SK-N-SH (cell line): ENCODE data around the gene CCDC149. TPM values are rescaled to one million over a fixed set of nuclear protein-coding genes. Genes with fewer than 3 reads are reported as not detected.

Source experiments
- CTCF ChIA-PET: fragments of 300-600, 350-600 bp; formaldehyde crosslinking; extraction: SDS; loops from one replicate; lab custom pipeline; 2021; lab: Yijun Ruan, JAX
- POLR2A ChIA-PET: fragments of 350-600 bp; sonication (Branson Sonifier 250); formaldehyde crosslinking; extraction: SDS; loops from one replicate; lab custom pipeline; 2020; ENCODE audit warnings: antibody characterized with exemption, inconsistent platforms; lab: Yijun Ruan, JAX
- DNase-seq: peaks from one replicate; pipeline ENCODE4 v3.0.0; 2012
- H2AFZ ChIP-seq: fragments of 200-600 bp; sonication (generic); 2 replicates; pipeline ENCODE4 v1.8.1; 2016; ENCODE audit warnings: antibody characterized with exemption, mild to moderate bottlenecking, low read depth
- H3F3A ChIP-seq: fragments of 200-600 bp; sonication (generic); replicated peaks from 2 replicates; pipeline ENCODE3; 2016; ENCODE audit warnings: antibody characterized with exemption, mild to moderate bottlenecking; ENCODE audit not compliant: insufficient read depth
- H3K27ac ChIP-seq, 2 experiments: fragments of 200-500 bp in 1 of 2; fragments of 200-600 bp in 1 of 2; sonication (Bioruptor generic) in 1 of 2; sonication (generic), shearing (Covaris generic) in 1 of 2; 2 replicates each; pipeline versions ENCODE4 v1.5.1 to v1.6.1; 2014 to 2016; ENCODE audit warnings: low read depth in 2 of 2, inconsistent platforms in 1 of 2, low read length in 1 of 2, mild to moderate bottlenecking in 1 of 2, mixed read lengths in 1 of 2
- H3K27me3 ChIP-seq: fragments of 200-600 bp; sonication (generic), shearing (Covaris generic); 2 replicates; pipeline ENCODE4 v1.6.1; 2016; ENCODE audit warnings: mixed run types; ENCODE audit not compliant: insufficient read depth
- H3K36me3 ChIP-seq, 2 experiments: fragments of 200-500 bp in 1 of 2; fragments of 200-600 bp in 1 of 2; sonication (Bioruptor generic) in 1 of 2; sonication (generic) in 1 of 2; replicated peaks in 1 of 2; 2 replicates each; pipeline versions ENCODE3 to v1.5.1; 2014 to 2016; ENCODE audit warnings: low read length in 1 of 2, mild to moderate bottlenecking in 1 of 2; ENCODE audit not compliant: insufficient read depth in 2 of 2, control insufficient read depth in 1 of 2
- H3K4me1 ChIP-seq, 2 experiments: fragments of 200-500 bp in 1 of 2; fragments of 200-600 bp in 1 of 2; sonication (Bioruptor generic) in 1 of 2; sonication (generic), shearing (Covaris generic) in 1 of 2; 2 replicates each; pipeline versions ENCODE4 v1.5.1 to v1.6.1; 2014 to 2016; ENCODE audit warnings: low read depth in 1 of 2, low read length in 1 of 2, mixed run types in 1 of 2; ENCODE audit not compliant: insufficient read depth in 2 of 2, control insufficient read depth in 1 of 2
- H3K4me2 ChIP-seq: fragments of 200-600 bp; sonication (generic), shearing (Covaris generic); 2 replicates; pipeline ENCODE4 v1.6.1; 2017; ENCODE audit warnings: mixed run types
- H3K4me3 ChIP-seq, 2 experiments: fragments of 200-500 bp in 1 of 2; fragments of 200-600 bp in 1 of 2; sonication (Bioruptor generic) in 1 of 2; sonication (generic), shearing (Covaris generic) in 1 of 2; 2 replicates each; pipeline versions ENCODE4 v1.5.1 to v1.8.1; 2014 to 2016; ENCODE audit warnings: low read depth in 2 of 2, inconsistent platforms in 1 of 2, low read length in 1 of 2, mild to moderate bottlenecking in 1 of 2, mixed read lengths in 1 of 2, moderate library complexity in 1 of 2
- H3K79me2 ChIP-seq: fragments of 200-600 bp; sonication (generic); 2 replicates; pipeline ENCODE4 v1.8.1; 2017; ENCODE audit warnings: mild to moderate bottlenecking; ENCODE audit not compliant: insufficient read depth
- H3K9ac ChIP-seq: fragments of 200-600 bp; sonication (generic); 2 replicates; pipeline ENCODE4 v1.6.1; 2017; ENCODE audit warnings: mixed run types
- H3K9me2 ChIP-seq: fragments of 200-600 bp; sonication (generic); 2 replicates; pipeline ENCODE4 v1.6.1; 2017; ENCODE audit warnings: mixed run types
- H3K9me3 ChIP-seq: fragments of 200-600 bp; sonication (generic); 2 replicates; pipeline ENCODE4 v1.6.1; 2017; ENCODE audit warnings: mixed run types, mild to moderate bottlenecking, moderate library complexity
- H4K20me1 ChIP-seq: fragments of 200-600 bp; sonication (generic); 2 replicates; pipeline ENCODE4 v1.6.1; 2017; ENCODE audit warnings: mild to moderate bottlenecking, mixed run types; ENCODE audit not compliant: insufficient read depth
- EP300 ChIP-seq, 2 experiments: IDR thresholded peaks; 2 replicates each; pipeline versions ENCODE4 v1.4.0 to v1.6.1; 2012; ENCODE audit warnings: borderline replicate concordance in 1 of 2, low read depth in 1 of 2, low read length in 1 of 2
- EZH2phosphoT487 ChIP-seq: fragments of 200-600 bp; sonication (generic); IDR thresholded peaks from 2 replicates; pipeline ENCODE4 v1.6.1; 2017; ENCODE audit warnings: low read depth, mixed run types, mild to moderate bottlenecking, antibody characterized with exemption, moderate library complexity, borderline replicate concordance
- FOXM1 ChIP-seq: IDR thresholded peaks from 2 replicates; pipeline ENCODE4 v1.4.0; 2012; ENCODE audit warnings: low read depth, mild to moderate bottlenecking
- MEF2A ChIP-seq: IDR thresholded peaks from 2 replicates; pipeline ENCODE4 v1.4.0; 2012; ENCODE audit warnings: low read depth, borderline replicate concordance
- MXI1 ChIP-seq: IDR thresholded peaks from 2 replicates; pipeline ENCODE4 v1.6.1; 2012; ENCODE audit warnings: mild to moderate bottlenecking, low read depth, low read length, improper control_type of control experiment
- NFIC ChIP-seq: IDR thresholded peaks from 2 replicates; pipeline ENCODE4 v1.4.0; 2012; ENCODE audit warnings: borderline replicate concordance
- NRF1 ChIP-seq: IDR thresholded peaks from 2 replicates; pipeline ENCODE4 v1.6.1; 2012; ENCODE audit warnings: low read depth, mild to moderate bottlenecking, low read length
- RCOR1 ChIP-seq: fragments of 150-350 bp; IDR thresholded peaks from 2 replicates; pipeline ENCODE4 v1.6.1; 2017; ENCODE audit warnings: antibody characterized with exemption, low read length
- RFX5 ChIP-seq: IDR thresholded peaks from 2 replicates; pipeline ENCODE4 v1.6.1; 2012; ENCODE audit warnings: mild to moderate bottlenecking, improper control_type of control experiment, low read length
- SIN3A ChIP-seq: IDR thresholded peaks from 2 replicates; pipeline ENCODE4 v1.6.1; 2012; ENCODE audit warnings: low read depth, mild to moderate bottlenecking, low read length, moderate library complexity, borderline replicate concordance
- SMC3 ChIP-seq: IDR thresholded peaks from 2 replicates; pipeline ENCODE4 v1.6.1; 2012; ENCODE audit warnings: low read depth, low read length, improper control_type of control experiment
- TAF1 ChIP-seq: IDR thresholded peaks from 2 replicates; pipeline ENCODE4 v1.6.1; 2012; ENCODE audit warnings: low read depth, mild to moderate bottlenecking, low read length, moderate library complexity, borderline replicate concordance
- TCF12 ChIP-seq: IDR thresholded peaks from 2 replicates; pipeline ENCODE4 v1.4.0; 2012
- TEAD4 ChIP-seq: IDR thresholded peaks from 2 replicates; pipeline ENCODE4 v1.4.0; 2012; ENCODE audit warnings: mild to moderate bottlenecking, borderline replicate concordance; ENCODE audit not compliant: insufficient read depth
- WGBS: methylation state at CpG from one replicate; pipeline ENCODE4 v1.1.6; 2017; ENCODE audit warnings: low lambda C conversion rate; 5-methylcytosine and 5-hydroxymethylcytosine counted together
- polyA plus RNA-seq, 3 experiments: library from polyadenylated mRNA; depleted of rRNA; stranded (reverse); fragments of >200 nt; gene quantifications; 2 replicates each; pipeline ENCODE4 v1.2.3, GENCODE V29; 2012
- TF ChIP-seq, protein P1 (sequence below): IDR thresholded peaks from 2 replicates; pipeline ENCODE4 v1.4.0; 2012; ENCODE audit warnings: low read depth
- TF ChIP-seq, protein P2 (sequence below): IDR thresholded peaks from 2 replicates; pipeline ENCODE4 v1.6.1; 2012; ENCODE audit warnings: mild to moderate bottlenecking, low read depth, low read length, moderate library complexity
- TF ChIP-seq, protein P3 (sequence below): fragments of 200-600 bp; sonication (generic); IDR thresholded peaks from 2 replicates; pipeline ENCODE4 v1.6.1; 2017; ENCODE audit warnings: antibody characterized with exemption, mild to moderate bottlenecking, moderate library complexity
- TF ChIP-seq, protein P4 (sequence below): fragments of 150-350 bp; IDR thresholded peaks from 2 replicates; pipeline ENCODE4 v1.6.1; 2016; ENCODE audit warnings: mild to moderate bottlenecking, low read depth, low read length

CCDC149 gene
- polyA plus RNA-seq, 1 of the 3 experiments (the other 2 are of a cell fraction): 5.5 TPM

DNA sequence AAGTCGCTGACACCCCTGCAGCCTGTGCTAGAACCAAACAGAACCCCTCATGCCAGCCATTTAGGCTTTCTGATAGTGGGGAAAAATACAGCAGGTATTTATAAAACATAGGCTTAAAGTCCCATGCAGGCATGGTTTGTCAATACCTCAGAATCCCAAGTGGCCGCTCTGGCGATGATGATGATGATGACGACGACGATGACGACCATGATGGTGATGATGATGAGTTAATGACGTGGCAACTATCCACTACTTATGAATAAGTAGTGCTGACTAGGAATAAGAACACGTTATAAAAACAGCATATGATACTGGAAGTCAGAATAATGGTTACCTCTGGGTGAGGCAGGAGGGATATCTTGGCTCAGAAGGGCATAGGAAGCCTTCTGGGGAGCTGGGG, 18.0 kb downstream of the CCDC149 start:
- CTCF ChIA-PET: no interaction called here
- no peak overlapping the region for H3K4me2 ChIP-seq
- no peaks in the 10 kb centered on the region for H4K20me1 ChIP-seq
- no peaks in the 10 kb centered on the region for H3K79me2 ChIP-seq
- H3K4me3 ChIP-seq: no peak overlapping the region
- no peak overlapping the region for H2AFZ ChIP-seq
- no peaks in the 10 kb centered on the region for H3F3A ChIP-seq
- TF ChIP-seq NFIC (no peak), RCOR1 (no peak), NRF1 (no peak), SMC3 (no peak), SIN3A (no peak), TAF1 (no peak), EP300 (IDR thresholded peaks at IDR 0.05; ENCODE audit: borderline replicate concordance in 1 of 2, low read depth in 1 of 2, low read length in 1 of 2) (no peak), MXI1 (no peak), FOXM1 (no peak), EZH2phosphoT487 (no peak), TCF12 (no peak), TEAD4 (no peak), RFX5 (no peak), MEF2A (no peak)
- TF ChIP-seq, protein P1, sequence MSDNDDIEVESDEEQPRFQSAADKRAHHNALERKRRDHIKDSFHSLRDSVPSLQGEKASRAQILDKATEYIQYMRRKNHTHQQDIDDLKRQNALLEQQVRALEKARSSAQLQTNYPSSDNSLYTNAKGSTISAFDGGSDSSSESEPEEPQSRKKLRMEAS: no peak
- TF ChIP-seq, protein P2, sequence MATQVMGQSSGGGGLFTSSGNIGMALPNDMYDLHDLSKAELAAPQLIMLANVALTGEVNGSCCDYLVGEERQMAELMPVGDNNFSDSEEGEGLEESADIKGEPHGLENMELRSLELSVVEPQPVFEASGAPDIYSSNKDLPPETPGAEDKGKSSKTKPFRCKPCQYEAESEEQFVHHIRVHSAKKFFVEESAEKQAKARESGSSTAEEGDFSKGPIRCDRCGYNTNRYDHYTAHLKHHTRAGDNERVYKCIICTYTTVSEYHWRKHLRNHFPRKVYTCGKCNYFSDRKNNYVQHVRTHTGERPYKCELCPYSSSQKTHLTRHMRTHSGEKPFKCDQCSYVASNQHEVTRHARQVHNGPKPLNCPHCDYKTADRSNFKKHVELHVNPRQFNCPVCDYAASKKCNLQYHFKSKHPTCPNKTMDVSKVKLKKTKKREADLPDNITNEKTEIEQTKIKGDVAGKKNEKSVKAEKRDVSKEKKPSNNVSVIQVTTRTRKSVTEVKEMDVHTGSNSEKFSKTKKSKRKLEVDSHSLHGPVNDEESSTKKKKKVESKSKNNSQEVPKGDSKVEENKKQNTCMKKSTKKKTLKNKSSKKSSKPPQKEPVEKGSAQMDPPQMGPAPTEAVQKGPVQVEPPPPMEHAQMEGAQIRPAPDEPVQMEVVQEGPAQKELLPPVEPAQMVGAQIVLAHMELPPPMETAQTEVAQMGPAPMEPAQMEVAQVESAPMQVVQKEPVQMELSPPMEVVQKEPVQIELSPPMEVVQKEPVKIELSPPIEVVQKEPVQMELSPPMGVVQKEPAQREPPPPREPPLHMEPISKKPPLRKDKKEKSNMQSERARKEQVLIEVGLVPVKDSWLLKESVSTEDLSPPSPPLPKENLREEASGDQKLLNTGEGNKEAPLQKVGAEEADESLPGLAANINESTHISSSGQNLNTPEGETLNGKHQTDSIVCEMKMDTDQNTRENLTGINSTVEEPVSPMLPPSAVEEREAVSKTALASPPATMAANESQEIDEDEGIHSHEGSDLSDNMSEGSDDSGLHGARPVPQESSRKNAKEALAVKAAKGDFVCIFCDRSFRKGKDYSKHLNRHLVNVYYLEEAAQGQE: no peak
- TF ChIP-seq, protein P3, sequence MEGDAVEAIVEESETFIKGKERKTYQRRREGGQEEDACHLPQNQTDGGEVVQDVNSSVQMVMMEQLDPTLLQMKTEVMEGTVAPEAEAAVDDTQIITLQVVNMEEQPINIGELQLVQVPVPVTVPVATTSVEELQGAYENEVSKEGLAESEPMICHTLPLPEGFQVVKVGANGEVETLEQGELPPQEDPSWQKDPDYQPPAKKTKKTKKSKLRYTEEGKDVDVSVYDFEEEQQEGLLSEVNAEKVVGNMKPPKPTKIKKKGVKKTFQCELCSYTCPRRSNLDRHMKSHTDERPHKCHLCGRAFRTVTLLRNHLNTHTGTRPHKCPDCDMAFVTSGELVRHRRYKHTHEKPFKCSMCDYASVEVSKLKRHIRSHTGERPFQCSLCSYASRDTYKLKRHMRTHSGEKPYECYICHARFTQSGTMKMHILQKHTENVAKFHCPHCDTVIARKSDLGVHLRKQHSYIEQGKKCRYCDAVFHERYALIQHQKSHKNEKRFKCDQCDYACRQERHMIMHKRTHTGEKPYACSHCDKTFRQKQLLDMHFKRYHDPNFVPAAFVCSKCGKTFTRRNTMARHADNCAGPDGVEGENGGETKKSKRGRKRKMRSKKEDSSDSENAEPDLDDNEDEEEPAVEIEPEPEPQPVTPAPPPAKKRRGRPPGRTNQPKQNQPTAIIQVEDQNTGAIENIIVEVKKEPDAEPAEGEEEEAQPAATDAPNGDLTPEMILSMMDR: no peak
- TF ChIP-seq, protein P4, sequence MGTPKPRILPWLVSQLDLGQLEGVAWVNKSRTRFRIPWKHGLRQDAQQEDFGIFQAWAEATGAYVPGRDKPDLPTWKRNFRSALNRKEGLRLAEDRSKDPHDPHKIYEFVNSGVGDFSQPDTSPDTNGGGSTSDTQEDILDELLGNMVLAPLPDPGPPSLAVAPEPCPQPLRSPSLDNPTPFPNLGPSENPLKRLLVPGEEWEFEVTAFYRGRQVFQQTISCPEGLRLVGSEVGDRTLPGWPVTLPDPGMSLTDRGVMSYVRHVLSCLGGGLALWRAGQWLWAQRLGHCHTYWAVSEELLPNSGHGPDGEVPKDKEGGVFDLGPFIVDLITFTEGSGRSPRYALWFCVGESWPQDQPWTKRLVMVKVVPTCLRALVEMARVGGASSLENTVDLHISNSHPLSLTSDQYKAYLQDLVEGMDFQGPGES: no peak
- no peak overlapping the region for H3K27ac ChIP-seq
- no peaks in the 10 kb centered on the region for H3K36me3 ChIP-seq
- H3K9me2 ChIP-seq: no peaks in the 10 kb centered on the region
- H3K4me1 ChIP-seq: no peaks in the 10 kb centered on the region
- DNase-seq: no peak
- POLR2A ChIA-PET: no interaction called here
- no peaks in the 10 kb centered on the region for H3K9me3 ChIP-seq
- H3K9ac ChIP-seq: no peak overlapping the region
- WGBS: 81% methylated on average over 9 of the region's 9 CpGs
- no peaks in the 10 kb centered on the region for H3K27me3 ChIP-seq
